Pons (tissue), 1 donor: ENCODE measurements around the gene SLC17A5.
"Not testable (repeated sequence)": the region's sequence is repeated elsewhere in the genome, so short reads cannot be mapped to it uniquely, and the experiment has no call there.

Source experiments
- DNase-seq: peaks from one replicate; pipeline ENCODE4 v3.0.0-alpha.2; 2016; ENCODE audit warnings: low spot score

SLC17A5 gene, protein sequence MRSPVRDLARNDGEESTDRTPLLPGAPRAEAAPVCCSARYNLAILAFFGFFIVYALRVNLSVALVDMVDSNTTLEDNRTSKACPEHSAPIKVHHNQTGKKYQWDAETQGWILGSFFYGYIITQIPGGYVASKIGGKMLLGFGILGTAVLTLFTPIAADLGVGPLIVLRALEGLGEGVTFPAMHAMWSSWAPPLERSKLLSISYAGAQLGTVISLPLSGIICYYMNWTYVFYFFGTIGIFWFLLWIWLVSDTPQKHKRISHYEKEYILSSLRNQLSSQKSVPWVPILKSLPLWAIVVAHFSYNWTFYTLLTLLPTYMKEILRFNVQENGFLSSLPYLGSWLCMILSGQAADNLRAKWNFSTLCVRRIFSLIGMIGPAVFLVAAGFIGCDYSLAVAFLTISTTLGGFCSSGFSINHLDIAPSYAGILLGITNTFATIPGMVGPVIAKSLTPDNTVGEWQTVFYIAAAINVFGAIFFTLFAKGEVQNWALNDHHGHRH

DNA sequence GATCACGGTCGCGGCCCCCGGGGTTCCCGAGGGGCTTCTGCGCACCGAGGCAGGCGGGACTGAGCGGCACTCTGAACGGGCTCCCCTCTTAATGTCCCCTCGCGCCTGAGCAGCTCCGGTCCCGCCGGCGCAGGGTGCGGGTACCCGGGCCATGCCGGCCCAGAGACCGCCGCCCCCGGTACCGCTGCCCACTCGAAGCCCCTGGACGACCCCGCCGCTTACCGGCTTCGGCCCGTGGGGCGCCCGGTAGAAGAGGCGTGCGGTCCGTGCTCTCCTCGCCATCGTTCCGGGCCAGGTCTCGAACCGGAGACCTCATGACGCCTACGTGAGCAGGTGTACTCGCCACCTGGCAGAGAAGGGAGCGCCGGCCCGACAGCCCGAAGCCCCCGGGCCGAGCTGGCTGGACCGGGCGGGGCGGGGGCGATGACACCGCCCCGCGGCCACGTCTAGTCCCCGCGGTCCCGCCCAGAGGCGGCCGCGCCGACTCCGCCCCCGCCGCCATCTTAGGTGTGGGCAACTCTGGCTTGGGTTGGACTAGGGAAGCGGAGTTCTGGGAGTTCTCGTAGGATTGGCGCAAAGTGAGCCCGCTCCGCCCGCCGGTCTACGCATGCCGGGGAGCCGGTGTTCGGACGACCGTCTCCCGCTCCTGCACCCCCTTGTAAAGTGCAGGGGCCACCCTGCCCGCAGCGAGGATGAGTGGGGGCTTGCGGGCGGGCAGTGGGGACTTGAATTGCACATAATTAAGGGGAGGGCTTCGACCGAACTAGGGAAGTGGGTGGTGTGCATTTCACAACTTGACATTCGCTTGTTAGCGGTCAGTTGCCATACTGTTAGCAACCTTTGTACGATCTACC is at the start of gene SLC17A5:
SLC17A5 (minus strand) TSS at position 422 of the 854 bp plus-strand sequence; CDS start at position 316, 106 bp downstream.
- DNase-seq: peak; percentile 95

DNA sequence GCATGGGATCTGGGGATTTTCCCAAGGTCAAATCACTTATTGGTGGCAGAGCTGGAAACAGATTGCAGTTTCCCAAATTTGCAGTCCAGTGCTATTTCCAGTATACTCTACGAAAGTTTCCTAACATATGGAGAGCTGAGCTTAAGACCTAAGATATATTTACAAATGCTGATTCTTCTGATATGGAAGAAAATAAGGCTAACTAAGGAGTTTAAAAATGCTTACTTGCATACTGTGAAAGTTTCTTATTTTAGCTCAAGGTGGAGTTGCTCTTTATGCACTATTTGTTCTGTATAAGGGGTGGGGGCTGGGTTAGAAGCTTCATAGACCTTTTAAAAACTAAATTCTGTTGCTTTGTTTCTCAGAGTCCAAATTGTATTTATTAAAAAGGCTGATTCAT is 49.7 kb upstream of the SLC17A5 start:
- no peak for DNase-seq

DNA sequence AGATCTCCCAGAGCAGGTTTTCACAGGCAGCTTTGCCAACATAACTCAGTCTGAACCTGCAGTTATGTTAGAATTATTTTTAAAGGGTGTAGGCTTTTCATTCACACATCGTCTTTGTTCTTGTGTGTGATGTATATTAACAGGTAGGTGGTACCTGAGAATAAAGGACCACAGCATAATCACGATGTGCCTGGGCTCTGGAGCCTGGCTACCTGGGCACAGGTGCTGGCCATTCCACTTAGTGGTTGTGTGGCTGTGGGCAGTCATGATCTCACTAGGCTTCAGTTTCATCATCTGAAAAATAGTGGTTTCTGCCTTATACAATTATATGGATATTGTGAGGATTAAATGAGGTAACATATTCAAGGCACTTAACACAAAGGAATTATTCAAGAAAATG is 48.7 kb upstream of the SLC17A5 start:
- no peak for DNase-seq

DNA sequence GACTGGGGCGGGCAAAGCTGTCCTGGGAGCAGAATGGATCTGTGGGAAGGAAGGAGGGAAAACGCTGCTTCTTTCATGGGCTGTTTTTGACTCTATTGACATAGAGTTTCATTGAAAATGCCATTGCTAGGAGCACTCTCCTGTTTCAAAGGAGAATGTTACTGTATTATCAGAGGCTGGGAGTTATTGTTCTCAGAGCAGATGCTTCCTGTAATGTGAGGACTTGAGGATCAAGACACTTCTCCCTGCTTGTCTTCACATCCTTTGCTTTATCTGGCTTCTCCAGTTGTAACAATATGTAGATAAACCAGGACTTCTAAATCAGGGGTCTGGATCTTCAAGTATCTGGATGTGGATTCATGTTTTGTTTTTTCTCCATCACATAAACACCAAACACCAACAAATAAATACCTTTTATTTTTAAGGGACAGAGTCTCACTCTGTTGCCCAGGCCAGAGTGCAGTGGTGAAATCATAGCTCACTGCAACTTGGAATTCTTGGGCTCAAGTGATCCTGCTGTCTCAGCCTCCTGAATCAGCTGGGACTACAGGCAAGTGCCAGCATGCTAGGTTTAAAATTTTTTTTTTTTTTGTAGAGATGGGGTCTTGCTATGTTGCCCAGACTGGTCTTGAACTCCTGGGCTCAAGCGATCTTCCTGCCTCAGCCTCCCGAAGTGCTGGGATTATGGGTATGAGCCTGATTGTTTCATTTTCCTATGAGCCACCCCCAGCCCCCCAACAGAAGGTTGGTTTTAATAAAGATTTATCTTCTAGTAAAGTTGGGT is 46.1 kb upstream of the SLC17A5 start:
- no peak for DNase-seq

DNA sequence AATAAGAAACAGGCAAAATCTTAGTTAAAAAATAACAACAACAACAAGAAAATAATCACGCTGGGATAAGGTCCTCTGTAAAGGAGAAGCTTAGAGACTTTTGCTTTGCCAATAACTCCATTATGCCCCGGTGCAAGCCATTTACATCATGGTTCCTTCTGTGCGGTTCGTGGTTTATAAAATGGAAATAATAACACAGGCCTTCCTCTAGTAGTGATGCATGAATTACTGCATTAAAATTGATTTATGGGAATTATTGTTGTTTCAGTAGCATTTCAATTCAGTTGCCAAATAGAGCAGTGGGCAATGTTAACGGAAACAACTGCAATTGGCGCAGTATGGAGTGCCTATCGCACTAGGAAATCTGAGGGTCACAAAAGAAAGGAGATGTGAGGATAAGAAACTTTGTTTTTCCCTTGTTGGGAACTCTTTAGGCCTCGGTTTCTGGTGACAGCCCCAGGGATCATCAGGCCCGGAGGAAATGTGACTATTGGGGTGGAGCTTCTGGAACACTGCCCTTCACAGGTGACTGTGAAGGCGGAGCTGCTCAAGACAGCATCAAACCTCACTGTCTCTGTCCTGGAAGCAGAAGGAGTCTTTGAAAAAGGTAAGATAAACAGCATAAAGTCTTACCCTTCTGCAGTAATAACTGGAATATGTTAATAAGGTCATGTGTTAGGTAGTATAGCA is 43.3 kb upstream of the SLC17A5 start:
- no peak for DNase-seq

DNA sequence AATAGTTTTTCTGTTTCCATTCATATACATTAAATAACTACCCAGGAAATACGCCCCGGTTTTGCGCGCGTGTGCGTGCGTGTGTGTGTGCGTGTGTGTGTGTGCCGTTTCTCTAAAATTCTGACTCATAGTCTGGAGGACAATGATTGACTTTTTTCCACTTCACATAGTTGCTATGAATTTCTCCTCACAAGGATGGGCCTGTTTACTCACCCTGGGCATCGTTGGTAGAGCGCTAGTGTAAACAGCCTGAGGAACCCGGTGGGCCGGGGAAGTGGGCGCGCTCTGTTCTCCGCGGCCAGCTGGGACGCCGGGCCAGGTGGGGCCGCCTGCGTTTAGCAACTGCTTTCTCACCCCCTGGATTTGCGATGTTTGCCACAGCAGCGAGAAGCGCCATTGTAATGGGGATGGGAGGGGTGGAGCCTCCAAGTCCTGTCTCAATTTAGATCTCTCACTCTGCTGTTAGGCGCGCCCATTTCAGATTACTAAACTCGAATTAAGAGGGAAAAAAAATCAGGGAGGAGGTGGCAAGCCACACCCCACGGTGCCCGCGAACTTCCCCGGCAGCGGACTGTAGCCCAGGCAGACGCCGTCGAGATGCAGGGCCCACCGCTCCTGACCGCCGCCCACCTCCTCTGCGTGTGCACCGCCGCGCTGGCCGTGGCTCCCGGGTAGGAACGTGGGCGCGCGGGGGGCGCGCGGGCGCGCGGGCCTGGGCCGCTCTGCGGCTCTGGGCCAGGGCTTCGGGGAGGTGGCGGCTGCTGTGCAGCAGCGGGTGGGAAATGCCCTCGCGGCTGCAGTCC is 42.0 kb upstream of the SLC17A5 start, which contains the start of gene CD109:
CD109 (plus strand) TSS at position 585 of the 803 bp plus-strand sequence; CDS start at position 598, 13 bp downstream.
- DNase-seq: no peak

DNA sequence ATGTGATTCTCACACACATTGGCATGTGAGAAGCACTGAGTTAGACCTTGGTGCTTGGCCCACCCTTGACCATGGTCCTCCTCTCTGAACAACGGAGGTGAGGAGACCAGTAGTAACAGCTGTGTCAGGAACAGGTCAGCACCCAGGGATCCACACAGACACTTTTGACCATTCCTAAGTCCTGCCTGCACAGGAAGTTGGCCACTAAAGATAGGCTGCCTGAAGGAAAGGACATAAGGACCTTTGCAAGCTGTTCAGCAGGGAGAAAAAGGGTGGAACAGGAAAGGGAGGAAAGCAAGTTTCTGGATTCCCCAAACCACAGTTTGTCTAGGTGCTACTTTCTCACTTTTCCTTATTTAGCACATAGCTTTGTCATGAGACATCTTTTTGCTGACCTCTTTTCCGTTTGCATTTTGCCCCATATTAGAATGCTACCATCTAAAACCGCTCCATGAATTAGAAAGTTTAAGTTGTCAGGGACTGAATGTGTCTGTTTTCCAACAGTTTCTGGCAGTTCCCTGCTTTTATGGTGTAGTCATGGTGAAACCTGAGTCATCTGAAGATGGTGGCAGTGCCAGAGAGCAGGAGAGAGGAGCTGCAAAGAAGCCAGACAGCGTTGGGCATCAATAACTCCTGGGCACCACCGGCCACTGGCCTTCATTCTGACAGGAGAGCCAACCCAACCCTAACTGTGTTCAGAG is 41.1 kb upstream of the SLC17A5 start:
- peak; percentile 36 for DNase-seq

DNA sequence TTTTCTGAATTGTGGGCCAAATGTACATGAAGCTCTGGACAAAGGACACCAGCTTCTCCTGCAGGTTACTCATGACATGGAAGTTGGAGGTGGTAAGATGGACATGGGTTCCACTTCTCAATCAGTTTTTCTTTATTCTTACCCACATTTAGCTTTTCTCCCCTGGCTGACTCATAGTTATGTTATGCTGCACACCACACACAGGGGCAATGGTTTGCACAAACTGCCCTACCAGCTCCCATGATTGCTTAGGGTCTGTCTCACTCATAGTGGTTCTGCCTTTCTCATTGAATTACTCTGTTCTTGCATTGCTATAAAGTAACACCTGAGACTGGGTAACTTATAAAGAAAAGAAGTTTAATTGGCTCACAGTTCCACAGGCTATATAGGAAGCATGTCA is 37.7 kb upstream of the SLC17A5 start:
- DNase-seq: no peak

DNA sequence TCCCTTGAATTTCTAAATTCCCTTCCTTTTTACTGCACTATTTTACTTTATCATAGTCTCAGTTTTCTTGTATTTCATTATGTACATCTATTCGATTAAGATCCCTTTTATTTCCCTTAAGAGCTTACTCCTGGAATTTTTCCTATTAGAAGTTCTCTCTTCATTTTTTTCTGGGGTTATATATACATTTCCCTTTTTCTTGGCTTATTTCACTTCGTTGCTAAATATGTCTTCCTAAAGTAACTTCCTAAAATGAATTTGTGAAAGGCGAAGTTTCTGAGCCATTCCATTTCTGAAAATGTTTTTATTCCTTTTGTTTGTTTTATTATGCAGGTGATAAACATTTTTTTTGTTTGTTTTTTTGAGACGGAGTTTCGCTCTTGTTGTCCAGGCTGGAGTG is 36.3 kb upstream of the SLC17A5 start:
- DNase-seq: no peak

DNA sequence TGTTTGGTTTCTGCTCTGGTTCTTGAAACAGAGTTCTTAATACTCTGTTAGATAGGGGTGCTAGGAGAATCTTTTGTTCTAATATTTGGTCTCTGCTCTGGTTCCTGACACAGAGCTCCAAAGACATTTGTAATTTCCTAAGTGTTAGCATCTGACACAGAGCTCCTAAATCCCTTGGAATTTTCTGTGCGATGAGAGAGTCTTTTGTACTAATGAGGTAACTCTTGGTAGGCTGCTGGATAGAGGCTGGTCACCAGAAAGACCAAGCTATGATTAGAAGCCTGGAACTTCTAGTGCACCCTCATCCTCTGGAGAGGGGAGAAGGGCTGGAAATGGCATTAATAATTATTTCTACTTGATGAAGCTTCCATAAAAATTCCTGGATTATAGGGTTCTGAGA is 34.6 kb upstream of the SLC17A5 start:
- DNase-seq: no peak

DNA sequence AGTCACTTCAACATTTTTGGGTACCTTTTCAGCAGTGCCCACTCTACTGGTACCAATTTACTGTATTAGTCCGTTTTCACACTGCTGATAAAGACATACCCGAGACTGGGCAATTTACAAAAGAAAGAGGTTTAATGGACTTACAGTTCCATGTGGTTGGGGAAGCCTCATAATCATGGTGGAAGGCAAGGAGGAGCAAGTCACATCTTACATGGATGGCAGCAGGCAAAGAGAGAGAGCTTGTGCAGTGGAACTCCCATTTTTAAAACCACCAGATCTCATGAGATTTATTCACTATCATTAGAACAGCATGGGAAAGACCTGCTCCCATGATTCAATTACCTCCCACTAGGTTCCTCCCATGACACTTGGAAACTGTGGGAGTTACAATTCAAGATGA is 29.8 kb upstream of the SLC17A5 start:
- not testable (repeated sequence) for DNase-seq

DNA sequence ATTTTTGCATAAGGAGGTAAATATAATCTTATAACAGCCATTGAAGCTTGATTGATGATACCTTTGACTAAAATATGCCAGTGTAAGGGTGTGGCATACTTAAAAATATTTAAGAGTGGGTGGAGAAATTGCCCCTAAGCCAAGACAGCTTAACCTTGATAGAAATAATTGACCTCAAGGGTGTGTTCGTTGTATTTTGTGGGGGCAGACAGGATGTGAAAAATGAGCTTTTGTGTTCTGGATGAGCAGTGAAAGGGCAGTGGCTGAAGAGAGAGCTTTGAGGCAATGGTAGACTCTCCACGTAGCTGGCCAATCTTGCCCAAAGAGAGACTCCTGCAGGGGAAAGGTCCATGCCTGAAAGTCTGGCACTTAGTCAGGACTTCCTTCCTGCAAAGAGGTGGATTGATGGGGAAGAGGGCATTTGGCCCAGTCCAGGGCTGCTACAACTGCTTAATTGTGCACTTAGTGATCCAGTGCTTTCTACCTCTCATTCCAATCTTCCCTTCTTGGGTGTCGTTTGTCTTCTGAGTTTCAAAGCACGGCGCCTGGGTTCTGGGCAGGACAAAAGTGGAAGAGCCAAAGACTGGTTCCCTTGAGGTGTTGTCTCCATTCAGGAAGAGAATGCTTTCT is 26.6 kb upstream of the SLC17A5 start:
- no peak for DNase-seq

DNA sequence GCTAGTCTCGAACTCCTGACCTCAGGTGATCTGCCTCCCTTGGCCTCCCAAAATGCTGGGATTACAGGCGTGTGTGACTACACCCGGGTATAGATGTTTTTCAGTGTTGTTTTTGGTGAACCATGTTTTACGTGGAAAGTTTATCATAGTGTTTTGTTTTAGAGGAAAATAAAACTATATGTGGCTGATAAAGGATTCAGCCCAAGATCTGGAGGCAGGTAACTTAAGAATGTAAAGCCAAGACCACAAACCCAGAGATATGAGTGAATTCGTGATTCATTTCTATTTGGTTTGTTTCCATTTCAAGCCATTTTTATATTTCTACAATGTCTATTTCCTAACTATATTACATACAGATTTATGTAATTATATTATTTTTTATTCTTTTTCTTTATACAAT is 26.1 kb upstream of the SLC17A5 start:
- DNase-seq: not testable (repeated sequence)

DNA sequence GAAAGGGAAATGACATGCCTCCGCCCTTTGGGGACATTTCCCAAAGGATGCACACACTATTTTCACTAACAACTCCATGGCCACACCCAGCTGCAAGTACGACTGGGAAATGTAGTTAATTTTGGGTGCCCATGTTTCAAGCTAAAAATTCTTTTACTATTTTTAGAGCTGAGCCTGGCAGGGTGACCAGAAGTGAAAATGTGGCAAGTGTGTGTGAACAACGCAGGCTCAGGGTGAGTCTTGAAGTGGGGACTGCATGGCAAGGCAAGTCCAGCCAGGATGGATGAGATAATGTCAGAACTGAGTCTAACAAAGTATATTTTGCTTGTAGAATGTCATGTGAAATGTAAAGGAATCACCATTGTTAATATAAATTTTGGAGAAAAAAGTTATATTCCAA is 25.2 kb upstream of the SLC17A5 start:
- DNase-seq: no peak

DNA sequence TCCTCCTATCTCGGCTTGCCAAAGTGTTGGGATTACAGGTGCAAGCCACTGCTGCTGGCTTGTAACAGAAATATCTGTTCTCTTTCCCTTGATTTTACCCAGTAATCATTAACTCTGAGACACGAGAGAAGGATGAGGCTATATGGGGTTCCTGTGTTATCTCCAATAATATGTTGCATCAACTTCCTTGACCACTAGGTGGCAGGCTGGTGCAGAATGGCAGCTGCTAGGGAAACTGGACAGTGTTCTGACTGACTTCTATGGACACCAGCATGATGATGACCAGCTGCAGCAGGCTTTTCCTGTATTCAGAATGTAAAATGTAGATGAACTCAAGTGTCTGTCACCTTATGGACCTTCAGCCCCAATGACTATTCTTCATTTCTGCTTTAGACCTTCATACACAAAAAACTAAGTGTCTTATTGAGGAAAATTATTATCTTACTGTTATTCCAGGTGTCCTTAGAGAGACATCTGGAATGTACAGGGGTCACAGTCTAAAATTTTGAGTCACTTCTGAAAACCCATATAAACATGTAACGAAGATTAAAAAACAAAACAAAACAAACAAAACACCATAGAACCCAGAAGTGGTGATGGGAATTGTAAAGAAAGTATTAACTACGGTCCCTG is 21.8 kb upstream of the SLC17A5 start:
- peak; percentile 87 for DNase-seq

DNA sequence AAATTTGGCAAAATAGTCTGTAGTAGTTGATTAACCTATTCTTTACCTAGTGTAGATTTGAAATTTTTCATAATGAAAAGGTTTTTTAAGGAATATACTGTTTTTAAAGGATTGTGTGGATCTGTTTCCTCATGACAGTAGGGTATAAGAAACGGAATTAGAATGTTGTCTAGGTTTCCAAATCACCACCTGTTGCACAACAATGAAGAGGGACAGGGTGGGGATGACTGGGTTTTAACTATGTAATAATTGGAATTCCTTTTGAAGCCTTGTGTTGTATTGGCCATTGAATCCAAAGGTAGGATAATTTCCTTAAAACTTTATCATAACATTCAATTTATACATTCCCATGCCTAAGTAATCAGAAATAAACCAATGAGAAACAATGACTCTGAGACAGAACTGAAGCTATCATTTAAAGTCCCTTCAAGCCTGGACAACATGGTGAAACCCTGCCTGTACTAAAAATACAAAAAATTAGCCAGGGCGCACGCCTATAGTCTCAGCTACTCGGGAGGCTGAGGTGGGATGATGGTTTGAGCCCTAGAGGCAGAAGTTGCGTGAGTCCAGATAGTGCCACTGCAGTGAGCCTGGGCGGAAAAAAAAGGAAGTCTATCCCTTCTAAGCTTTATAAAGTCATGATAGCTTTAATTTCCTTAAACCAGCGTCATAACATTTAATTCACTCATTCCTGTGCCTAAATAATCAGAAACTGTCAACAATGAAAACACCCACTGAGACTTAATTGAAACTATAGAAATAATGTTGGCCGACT is 18.3 kb upstream of the SLC17A5 start:
- DNase-seq: no peak

DNA sequence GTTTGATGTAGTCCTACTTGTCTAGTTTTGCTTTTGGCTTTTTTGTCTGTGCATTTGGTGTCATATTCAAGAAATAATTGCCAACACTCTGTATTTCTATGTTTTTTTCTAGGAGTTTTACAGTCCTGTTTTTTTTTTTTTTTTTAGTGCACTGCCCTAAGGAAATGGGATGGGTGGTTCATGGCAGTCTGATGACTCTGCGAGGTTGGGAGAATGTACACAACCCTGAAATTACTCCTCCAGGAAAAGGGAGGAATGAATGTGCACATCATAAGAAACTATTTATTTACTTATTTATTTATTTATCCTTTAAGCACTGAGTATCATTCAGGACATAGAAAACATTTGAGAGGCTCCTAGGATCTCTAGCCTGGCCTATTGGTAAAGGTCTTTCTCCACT is 15.2 kb upstream of the SLC17A5 start:
- DNase-seq: no peak

DNA sequence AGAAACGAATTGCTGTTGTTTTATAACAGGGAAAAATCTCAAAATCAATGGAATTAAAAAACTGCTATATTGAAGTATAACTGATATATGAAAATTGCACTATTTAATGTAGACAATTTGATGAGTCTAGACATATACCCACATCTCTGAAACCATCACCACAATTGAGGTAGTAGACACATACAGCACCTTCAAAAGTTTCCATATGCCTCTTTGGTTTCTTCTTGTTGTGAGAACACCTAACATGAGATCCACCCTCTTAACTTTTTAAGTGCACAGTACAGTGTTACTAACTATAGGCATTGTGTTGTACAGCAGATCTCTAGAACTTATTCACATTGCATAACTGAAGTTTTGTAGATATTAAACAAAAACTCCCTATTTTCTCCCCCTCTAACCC is 14.0 kb upstream of the SLC17A5 start:
- no peak for DNase-seq
